A549 (cell line): ENCODE results near the gene POM121L12.

Source experiments
- CBX8 ChIP-seq: fragments of 200-600 bp; sonication (generic); IDR thresholded peaks from 2 replicates; pipeline ENCODE4 v1.6.1; 2016
- CTCF ChIP-seq: fragments of >200 bp; sonication (Bioruptor Twin); formaldehyde crosslinking; IDR thresholded peaks from 3 replicates; pipeline ENCODE4 v1.5.1; 2016
- ESRRA ChIP-seq: fragments of 150-350 bp; IDR thresholded peaks from 2 replicates; pipeline ENCODE4 v1.6.1; 2014; ENCODE audit warnings: mild to moderate bottlenecking, low read length, borderline replicate concordance
- FOSL2 ChIP-seq, 2 experiments: fragments of 450-650 bp in 1 of 2; fragments of >200 bp in 1 of 2; sonication (Bioruptor Twin) in 1 of 2; formaldehyde crosslinking; IDR thresholded peaks; 2 replicates each; pipeline versions ENCODE4 v1.5.0 to v1.6.1; 2016 to 2020; ENCODE audit warnings: mild to moderate bottlenecking in 1 of 2, moderate library complexity in 1 of 2
- GATA3 ChIP-seq: IDR thresholded peaks from 2 replicates; pipeline ENCODE4 v1.6.1; 2012; ENCODE audit warnings: borderline replicate concordance
- MYC ChIP-seq: IDR thresholded peaks from 2 replicates; pipeline ENCODE4 v1.6.1; 2012; ENCODE audit warnings: mild to moderate bottlenecking, inconsistent platforms, low read length, improper control_type of control experiment, borderline replicate concordance
- PHF8 ChIP-seq: fragments of 200-600 bp; sonication (generic); IDR thresholded peaks from 2 replicates; pipeline ENCODE4 v1.6.1; 2016; ENCODE audit warnings: low read depth, mild to moderate bottlenecking, antibody characterized with exemption, moderate library complexity, borderline replicate concordance
- POLR2A ChIP-seq: IDR thresholded peaks from 2 replicates; pipeline ENCODE4 v1.6.1; 2012; ENCODE audit warnings: mild to moderate bottlenecking, low read length
- RAD21 ChIP-seq, 2 experiments: fragments of >200 bp in 1 of 2; sonication (Bioruptor Twin) in 1 of 2; formaldehyde crosslinking in 1 of 2; IDR thresholded peaks in 1 of 2; conservative IDR thresholded peaks in 1 of 2; 2 replicates in 1 of 2; 3 replicates in 1 of 2; pipeline ENCODE4 v1.6.1; 2012 to 2018; ENCODE audit warnings: inconsistent platforms in 1 of 2
- ZSCAN20 ChIP-seq: fragments of 250-450 bp; sonication (Bioruptor Pico); IDR thresholded peaks from 2 replicates; pipeline ENCODE4 v1.8.0; 2022; ENCODE audit warnings: mild to moderate bottlenecking, moderate library complexity
- TF ChIP-seq, protein P1 (sequence below): fragments of 200-600 bp; sonication (generic); IDR thresholded peaks from 2 replicates; pipeline ENCODE4 v1.6.1; 2016; ENCODE audit warnings: antibody characterized with exemption, mild to moderate bottlenecking, moderate library complexity
- TF ChIP-seq, protein P2 (sequence below): fragments of 250-450 bp; sonication (Bioruptor Pico); IDR thresholded peaks from 2 replicates; pipeline ENCODE4 v1.5.0; 2021; ENCODE audit warnings: mild to moderate bottlenecking, moderate library complexity, borderline replicate concordance
- TF ChIP-seq, protein P3 (sequence below): IDR thresholded peaks from 2 replicates; pipeline ENCODE4 v1.6.1; 2012

GRCh38 chr7:53070883-53071282 is 35.5 kb downstream of the POM121L12 start:
- TF ChIP-seq CTCF (no peak), ESRRA (no peak), ZSCAN20 (CRISPR knock-in tag) (no peak), PHF8 (no peak), GATA3 (no peak), POLR2A (no peak), RAD21 (conservative IDR thresholded peaks at IDR 0.05 in 1 of 2, IDR thresholded peaks at IDR 0.05 in 1 of 2) (no peak), FOSL2 (IDR thresholded peaks at IDR 0.05) (no peak), FOSL2 (CRISPR knock-in tag; IDR thresholded peaks at IDR 0.05) (no peak), CBX8 (no peak), MYC (no peak)
- TF ChIP-seq, protein P1, sequence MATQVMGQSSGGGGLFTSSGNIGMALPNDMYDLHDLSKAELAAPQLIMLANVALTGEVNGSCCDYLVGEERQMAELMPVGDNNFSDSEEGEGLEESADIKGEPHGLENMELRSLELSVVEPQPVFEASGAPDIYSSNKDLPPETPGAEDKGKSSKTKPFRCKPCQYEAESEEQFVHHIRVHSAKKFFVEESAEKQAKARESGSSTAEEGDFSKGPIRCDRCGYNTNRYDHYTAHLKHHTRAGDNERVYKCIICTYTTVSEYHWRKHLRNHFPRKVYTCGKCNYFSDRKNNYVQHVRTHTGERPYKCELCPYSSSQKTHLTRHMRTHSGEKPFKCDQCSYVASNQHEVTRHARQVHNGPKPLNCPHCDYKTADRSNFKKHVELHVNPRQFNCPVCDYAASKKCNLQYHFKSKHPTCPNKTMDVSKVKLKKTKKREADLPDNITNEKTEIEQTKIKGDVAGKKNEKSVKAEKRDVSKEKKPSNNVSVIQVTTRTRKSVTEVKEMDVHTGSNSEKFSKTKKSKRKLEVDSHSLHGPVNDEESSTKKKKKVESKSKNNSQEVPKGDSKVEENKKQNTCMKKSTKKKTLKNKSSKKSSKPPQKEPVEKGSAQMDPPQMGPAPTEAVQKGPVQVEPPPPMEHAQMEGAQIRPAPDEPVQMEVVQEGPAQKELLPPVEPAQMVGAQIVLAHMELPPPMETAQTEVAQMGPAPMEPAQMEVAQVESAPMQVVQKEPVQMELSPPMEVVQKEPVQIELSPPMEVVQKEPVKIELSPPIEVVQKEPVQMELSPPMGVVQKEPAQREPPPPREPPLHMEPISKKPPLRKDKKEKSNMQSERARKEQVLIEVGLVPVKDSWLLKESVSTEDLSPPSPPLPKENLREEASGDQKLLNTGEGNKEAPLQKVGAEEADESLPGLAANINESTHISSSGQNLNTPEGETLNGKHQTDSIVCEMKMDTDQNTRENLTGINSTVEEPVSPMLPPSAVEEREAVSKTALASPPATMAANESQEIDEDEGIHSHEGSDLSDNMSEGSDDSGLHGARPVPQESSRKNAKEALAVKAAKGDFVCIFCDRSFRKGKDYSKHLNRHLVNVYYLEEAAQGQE: no peak
- TF ChIP-seq, protein P2, sequence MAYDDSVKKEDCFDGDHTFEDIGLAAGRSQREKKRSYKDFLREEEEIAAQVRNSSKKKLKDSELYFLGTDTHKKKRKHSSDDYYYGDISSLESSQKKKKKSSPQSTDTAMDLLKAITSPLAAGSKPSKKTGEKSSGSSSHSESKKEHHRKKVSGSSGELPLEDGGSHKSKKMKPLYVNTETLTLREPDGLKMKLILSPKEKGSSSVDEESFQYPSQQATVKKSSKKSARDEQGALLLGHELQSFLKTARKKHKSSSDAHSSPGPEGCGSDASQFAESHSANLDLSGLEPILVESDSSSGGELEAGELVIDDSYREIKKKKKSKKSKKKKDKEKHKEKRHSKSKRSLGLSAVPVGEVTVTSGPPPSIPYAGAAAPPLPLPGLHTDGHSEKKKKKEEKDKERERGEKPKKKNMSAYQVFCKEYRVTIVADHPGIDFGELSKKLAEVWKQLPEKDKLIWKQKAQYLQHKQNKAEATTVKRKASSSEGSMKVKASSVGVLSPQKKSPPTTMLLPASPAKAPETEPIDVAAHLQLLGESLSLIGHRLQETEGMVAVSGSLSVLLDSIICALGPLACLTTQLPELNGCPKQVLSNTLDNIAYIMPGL (CRISPR knock-in tag): no peak
- TF ChIP-seq, protein P3, sequence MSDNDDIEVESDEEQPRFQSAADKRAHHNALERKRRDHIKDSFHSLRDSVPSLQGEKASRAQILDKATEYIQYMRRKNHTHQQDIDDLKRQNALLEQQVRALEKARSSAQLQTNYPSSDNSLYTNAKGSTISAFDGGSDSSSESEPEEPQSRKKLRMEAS: no peak
